ENCODE measurements around the gene PLD5. TPM values are rescaled to one million over a fixed set of nuclear protein-coding genes. Genes with fewer than 3 reads are reported as not detected.

The PLD5 gene
- total RNA-seq, 3 donors from 2014 or later (not counting 1 experiment from before 2014, with no cell fraction given), result not detected

GRCh38 chr1:242208021-242208420 lies 316.5 kb downstream of the PLD5 start:
- Mint-ChIP-seq H3K9me3 (peaks cover 3 to 7% of the 10 kb centered on the region in 2 donors), H3K27me3 (ENCODE audit: low read depth in 2 of 2) (no peaks in the 10 kb centered on the region), H3K27ac (no peak overlapping the region), H3K36me3 (no peaks in the 10 kb centered on the region), H3K4me3 (no peak overlapping the region), H3K4me1 (no peaks in the 10 kb centered on the region)
- no peak for ATAC-seq
- Histone ChIP-seq H3K4me1 (ENCODE audit: control insufficient read depth, insufficient read depth, low read length) (no peaks in the 10 kb centered on the region), H3K4me3 (ENCODE audit: low read length) (no peak overlapping the region), H3K9me3 (ENCODE audit: control insufficient read depth, insufficient read depth, low read length) (no peaks in the 10 kb centered on the region), H3K27me3 (ENCODE audit: control insufficient read depth, insufficient read depth, low read length) (no peaks in the 10 kb centered on the region), H3K27ac (ENCODE audit: low read length) (no peak overlapping the region), H3K36me3 (ENCODE audit: control insufficient read depth, insufficient read depth, low read length) (no peaks in the 10 kb centered on the region)
- intact Hi-C loops (cut with micrococcal nuclease), result no loop called here
- TF ChIP-seq CTCF (IDR thresholded peaks at IDR 0.05), result no peak
- 83% methylated on average over 2 of the region's 2 CpGs for WGBS (ENCODE audit: insufficient coverage)
- no peak for DNase-seq

- H3K4me1 ChIP-seq (ENCODE audit: control insufficient read depth, insufficient read depth, low read length), result no peaks in the 10 kb centered on the region
- no peaks in the 10 kb centered on the region for H3K4me1 Mint-ChIP-seq
- no peaks in the 10 kb centered on the region for H3K27me3 Mint-ChIP-seq (ENCODE audit: low read depth in 2 of 2)
- H3K36me3 ChIP-seq (ENCODE audit: control insufficient read depth, insufficient read depth, low read length), result no peaks in the 10 kb centered on the region
- intact Hi-C loops (cut with micrococcal nuclease), result no loop called here
- H3K4me3 Mint-ChIP-seq, result no peak overlapping the region
- H3K27me3 ChIP-seq (ENCODE audit: control insufficient read depth, insufficient read depth, low read length), result no peaks in the 10 kb centered on the region
- no peak for ATAC-seq
- H3K36me3 Mint-ChIP-seq, result no peaks in the 10 kb centered on the region
- no peak for TF ChIP-seq CTCF (IDR thresholded peaks at IDR 0.05)
- H3K27ac ChIP-seq (ENCODE audit: low read length), result no peak overlapping the region
- no peak for DNase-seq
- WGBS (ENCODE audit: insufficient coverage), result 96% methylated on average over 4 of the region's 4 CpGs
- H3K27ac Mint-ChIP-seq, result no peak overlapping the region
- H3K4me3 ChIP-seq (ENCODE audit: low read length), result no peak overlapping the region
- H3K9me3 Mint-ChIP-seq, result peaks cover 3 to 7% of the 10 kb centered on the region in 2 donors
- no peaks in the 10 kb centered on the region for H3K9me3 ChIP-seq (ENCODE audit: control insufficient read depth, insufficient read depth, low read length)
These were observed 317.5 kb downstream of the PLD5 start for GRCh38 chr1:242206994-242207393.

GRCh38 chr1:242205622-242206489 lies 318.6 kb downstream of the PLD5 start:
- H3K4me1 Mint-ChIP-seq, result no peaks in the 10 kb centered on the region
- H3K9me3 Mint-ChIP-seq, result peaks cover 3 to 7% of the 10 kb centered on the region in 2 donors
- intact Hi-C loops (cut with micrococcal nuclease), result no loop called here
- no peak for TF ChIP-seq CTCF (IDR thresholded peaks at IDR 0.05)
- H3K27me3 Mint-ChIP-seq (ENCODE audit: low read depth in 2 of 2), result no peaks in the 10 kb centered on the region
- no peak overlapping the region for H3K27ac ChIP-seq (ENCODE audit: low read length)
- no peaks in the 10 kb centered on the region for H3K27me3 ChIP-seq (ENCODE audit: control insufficient read depth, insufficient read depth, low read length)
- no peaks in the 10 kb centered on the region for H3K4me1 ChIP-seq (ENCODE audit: control insufficient read depth, insufficient read depth, low read length)
- ATAC-seq, result no peak
- H3K4me3 ChIP-seq (ENCODE audit: low read length), result no peak overlapping the region
- WGBS (ENCODE audit: insufficient coverage), result 74% methylated on average over 7 of the region's 7 CpGs
- H3K4me3 Mint-ChIP-seq, result no peak overlapping the region
- H3K36me3 Mint-ChIP-seq, result no peaks in the 10 kb centered on the region
- no peak overlapping the region for H3K27ac Mint-ChIP-seq
- no peaks in the 10 kb centered on the region for H3K9me3 ChIP-seq (ENCODE audit: control insufficient read depth, insufficient read depth, low read length)
- DNase-seq, result no peak
- no peaks in the 10 kb centered on the region for H3K36me3 ChIP-seq (ENCODE audit: control insufficient read depth, insufficient read depth, low read length)
